NOMO-1 (cell line): Measurements from ENCODE around the gene PPP1R37.
"Not testable (repeated sequence)": the region's sequence is repeated elsewhere in the genome, so short reads cannot be mapped to it uniquely, and the experiment has no call there.

ENCODE experiments used
- DNase-seq, 2 experiments: peaks; one replicate each; lab custom pipeline; 2025; ENCODE audit not compliant: unreplicated experiment in 2 of 2; lab: John Stamatoyannopoulos, UW

PPP1R37 gene

DNA sequence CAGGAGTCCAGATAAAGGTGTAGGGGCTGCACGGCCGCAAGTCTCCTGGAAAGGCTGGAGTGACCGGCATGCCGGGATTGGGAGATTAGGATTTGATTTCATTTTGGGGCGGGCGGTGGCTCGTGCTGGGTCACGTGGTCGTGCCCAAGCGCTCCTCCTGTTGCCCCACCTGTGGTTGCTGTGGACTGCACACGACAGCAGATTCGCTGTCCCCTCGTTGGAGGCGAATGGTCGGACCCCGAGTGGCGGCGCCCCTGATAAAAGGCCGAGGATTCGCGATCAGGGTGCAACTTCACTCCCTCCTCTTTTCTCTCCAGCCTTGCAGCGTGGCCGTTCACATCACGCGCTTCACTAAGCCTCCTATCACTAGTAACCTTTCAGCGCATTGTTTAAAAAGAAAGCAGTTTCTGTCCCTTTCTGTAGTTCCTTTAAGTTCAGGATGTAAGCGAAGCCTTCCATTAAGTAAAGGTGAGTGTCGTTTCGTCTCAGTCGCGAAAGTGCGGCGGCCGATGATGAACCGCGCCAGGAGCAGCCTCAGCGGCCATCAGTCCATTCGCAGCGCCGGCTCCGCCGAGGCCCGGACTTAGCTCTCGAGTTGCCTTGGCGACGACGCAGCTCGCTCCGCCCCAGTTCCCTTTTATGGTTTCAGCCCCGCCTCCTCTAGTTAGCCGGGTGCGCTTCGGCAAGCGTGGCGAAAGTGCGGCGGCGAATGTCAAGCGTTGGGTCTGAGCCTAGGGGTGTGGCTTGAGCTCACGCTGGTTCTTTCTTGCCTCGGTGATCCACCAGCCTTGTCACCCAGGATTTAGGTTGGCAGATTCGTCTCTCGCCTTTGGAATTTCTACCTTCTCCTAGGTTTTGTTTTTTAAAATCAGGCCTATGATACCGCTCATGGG lies 1.7 kb upstream of the PPP1R37 start:
- DNase-seq: peak; percentile 95 to 97

DNA sequence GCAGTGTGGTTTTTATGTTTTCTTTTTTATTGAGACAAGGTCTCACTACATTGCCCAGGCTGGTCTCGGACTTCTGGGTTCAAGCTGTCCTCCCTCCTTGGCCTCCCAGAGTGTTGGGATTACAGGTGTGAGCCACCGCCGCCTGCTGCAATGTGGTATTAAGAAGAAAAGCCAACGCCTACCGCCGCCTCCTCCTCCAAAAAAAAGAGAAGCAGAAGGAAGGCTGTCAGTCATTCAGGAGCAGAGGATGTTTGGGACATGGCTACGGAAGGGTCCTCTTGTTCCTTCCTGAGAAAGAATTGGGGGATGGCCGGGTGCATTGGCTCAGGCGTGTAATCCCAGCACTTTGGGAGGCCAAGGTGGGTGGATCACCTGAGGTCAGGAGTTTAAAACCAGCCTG lies 1.2 kb downstream of the PPP1R37 start:
- DNase-seq: no peak

DNA sequence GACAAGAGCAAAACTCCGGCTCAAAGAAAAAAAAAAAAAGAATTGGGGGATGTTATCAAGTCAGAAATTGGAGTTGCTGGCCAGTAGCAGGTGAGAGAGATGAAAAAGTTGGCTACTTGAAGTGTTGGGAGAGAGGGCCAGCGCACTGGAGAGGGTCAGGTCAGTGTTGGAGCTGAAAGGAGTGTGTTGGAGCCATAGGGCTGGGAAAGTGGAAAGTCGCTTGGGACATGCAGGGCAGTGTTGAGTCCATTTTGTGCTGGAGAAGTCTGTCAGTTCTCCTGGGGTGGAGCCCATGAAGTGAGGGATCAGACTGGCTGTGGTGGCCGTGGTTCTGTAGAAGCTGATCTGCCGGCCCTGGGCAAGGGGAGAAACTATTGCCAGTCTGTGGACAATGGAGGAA lies 1.7 kb downstream of the PPP1R37 start:
- no peak for DNase-seq

DNA sequence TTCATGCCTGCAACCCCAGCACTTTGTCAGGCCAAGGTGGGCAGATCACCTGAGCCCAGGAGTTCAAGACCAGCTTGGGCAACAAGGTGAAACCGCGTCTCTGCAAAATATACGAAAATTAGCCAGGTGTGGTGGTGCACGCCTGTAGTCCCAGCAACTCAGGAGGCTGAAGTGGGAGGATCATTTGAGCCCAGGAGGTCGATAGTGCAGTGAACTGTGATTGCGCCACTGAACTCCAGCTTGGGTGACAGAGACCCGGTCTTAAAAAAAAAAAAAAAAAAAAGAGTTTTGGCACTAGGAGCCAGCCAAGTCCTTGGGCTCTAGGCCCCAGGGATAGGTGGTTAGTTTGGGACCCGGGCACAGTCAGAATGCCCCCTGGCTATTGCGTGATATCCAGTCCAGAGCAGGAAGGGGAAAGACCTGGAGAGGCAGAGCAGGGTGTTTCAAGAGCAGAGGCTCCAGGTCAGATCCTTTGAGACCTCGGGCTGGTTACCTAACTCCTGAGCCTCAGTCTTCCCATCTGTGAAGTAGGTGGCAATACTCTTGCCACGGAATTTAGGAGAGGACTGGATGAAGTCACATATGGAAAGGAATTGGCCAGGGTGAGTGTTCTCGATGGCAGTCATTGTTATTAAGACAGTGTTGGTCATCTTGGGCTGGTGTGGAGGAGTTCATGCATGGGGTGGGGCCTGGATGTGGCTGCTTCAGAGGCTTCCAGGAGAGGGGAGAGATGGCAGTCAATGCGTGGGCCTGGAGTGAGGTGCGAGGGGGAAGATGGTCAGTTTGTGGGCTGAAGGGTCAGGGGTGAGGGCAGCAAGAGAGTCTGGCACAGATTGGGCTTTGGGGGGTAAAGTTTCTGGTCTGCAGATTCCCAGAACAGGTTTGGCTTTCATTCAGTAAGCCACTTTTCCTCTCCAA lies 2.8 kb downstream of the PPP1R37 start:
- DNase-seq: no peak

DNA sequence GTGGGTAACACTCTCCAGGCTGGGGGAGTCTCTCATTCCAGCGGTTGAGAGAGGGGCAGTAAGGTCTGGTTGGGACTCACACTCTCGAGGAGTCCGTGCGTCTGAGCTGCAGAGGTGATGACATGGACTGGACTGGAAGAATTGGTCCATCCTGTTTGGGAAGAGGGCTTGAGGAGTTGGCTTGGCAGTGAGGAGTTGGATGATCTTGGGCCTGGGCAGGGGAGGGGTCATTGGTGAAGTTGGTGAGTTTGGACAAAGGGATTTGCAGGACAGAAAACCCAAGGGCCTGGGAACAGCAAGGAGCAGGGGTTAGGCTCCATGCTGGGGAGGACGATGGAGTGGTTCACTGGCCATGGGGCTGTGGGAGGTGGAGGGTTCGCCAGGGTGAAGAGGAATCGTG lies 3.7 kb downstream of the PPP1R37 start:
- no peak for DNase-seq

DNA sequence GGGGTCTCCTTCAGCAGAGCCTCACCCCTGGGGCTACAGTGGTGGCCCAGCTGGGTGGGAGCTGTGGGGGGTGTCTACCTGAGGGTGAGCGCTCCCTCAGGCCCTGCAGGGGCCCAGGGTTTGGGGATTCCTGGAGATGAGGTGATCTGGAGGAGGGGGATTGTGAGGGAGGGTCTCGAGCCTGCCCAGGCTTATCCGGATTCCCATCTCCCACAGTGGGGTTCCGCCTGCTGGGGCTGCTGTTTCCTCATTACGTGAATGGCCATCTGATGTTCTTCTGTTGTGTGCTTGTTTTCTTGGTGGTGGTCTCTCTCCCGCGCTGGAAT lies 4.4 kb downstream of the PPP1R37 start:
- no peak for DNase-seq

DNA sequence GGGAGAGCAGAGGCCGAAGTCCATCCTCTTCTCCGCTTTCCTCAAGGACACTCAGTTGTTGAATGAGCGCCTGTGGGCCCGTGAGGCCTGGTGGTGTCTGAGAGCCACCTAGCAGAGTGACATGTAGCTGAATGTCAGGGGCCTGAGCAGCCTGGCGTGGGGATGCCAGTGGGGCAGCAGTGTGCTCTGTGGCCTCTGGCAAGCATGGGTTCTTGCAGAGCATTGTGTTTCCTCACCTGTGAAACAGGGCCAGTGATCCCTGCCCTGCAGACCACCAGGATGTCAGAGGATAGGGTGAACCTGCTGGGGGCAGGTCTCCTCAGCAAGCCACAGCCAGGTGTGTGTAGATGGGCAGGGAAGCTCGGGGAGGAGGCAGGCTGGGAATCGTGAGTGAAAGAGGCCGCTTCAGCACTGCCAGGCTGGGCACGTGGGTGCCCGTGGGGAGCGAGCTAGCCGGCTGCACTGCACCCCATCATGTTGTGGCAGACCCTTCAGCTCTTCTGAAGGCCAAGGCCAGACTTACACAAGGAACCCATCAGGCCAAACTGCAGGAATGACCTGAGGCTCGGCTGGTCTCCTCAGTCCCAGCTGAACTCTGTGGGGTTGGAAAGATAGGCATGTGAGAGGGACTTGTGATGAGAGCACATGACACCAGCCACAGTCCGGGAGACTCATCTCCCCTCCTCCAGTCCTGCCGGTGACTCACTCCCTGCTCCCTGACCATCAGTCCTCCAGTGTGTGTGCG lies 5.0 kb downstream of the PPP1R37 start:
- no peak for DNase-seq

DNA sequence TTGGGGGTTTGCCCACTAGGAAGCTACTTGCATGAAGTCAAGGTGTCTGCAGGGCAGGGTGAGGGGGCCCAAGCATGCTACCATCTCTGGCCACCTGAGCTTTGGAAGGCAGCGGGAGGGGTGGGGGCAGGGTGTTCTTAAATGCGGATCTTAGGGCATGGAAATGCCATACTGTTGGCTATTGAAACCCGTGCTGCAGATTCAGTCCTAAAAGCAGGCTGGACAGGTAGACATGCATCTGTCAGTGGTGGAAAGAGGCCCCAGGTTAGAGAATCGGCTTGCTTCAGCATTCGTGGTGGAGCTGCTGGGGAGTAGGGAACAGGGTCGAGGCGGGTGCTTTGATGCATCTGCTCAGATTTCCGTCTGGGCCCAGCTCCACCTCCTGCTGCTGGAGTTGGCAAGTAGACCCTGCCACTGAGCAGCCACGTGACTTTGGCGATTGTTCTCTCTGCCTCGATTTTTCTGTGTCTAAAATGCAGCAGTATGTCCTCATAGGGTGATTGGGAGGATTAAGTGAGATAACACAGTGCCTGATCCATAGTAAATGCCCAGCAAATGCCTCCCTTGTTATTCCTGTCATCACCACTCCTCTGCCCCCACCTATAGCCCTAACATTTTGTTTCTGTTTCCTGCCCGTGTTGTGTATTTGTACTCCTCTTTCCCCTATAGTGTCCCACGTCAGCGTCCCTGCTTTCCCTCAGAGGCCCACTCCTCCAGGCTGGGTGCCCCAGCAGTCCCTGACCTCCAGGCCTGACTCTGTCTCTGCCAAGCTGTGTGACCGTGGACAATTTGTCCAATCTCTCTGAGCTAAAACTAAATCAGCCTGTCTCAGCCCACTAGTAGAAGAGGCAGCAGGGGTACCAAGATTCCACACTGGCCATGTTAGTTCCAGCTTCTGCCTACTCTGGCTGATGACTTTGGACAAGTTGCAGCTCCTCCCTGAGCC lies 5.8 kb downstream of the PPP1R37 start:
- no peak for DNase-seq

DNA sequence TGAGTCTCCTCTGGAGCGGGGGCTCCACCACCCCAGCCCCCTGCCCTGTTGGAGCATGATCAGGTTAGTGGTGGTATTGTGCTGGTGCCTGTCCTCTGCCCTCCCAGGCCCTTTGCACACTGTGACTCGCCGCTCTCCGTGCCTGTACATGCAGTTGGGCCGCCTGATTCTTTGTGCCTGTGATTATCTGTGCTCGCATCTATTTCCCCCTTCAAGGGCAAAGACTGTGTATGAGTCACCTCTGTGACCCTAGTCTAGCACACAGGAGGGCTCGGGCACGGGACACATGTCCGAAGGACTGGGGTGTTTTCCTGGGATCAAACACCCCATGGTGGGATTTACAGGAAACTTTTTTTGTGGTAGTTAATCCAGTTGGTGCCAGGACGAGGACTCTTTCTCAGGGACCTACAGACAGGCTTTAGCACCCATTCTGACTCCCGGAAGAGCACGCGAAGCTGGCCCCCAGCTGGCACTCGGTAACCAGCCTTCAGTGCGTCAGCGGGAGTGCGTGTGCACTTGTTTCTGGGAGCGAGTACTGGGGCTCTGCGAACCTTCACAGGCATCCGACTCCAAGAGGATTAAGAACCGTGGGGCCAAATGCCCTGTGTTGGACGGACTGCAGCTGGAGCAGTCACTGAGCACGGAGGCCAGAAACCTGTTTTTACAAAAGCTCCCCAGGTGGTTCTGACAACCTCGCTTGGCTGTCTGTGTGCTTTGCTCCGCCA lies 6.7 kb downstream of the PPP1R37 start:
- DNase-seq: no peak

DNA sequence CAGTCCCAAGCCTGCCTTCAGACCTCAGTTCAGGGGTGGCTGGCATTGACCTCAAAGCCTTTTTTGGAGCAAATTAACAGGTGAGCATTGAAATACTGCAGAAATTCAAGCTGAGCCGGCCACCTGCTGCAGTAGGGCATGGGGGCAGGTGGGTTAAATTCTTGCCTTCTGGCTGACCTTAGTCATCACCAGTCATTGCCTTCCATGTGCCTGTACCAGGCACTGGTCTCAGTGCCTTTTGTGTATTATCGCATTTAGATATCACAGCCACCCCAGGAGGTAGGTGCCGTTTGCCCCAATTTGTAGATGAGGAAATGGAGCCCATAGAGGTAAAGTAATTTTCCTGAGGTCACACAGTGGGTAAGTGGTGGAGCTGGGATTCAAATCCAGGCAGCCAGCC lies 7.2 kb downstream of the PPP1R37 start:
- no peak for DNase-seq

DNA sequence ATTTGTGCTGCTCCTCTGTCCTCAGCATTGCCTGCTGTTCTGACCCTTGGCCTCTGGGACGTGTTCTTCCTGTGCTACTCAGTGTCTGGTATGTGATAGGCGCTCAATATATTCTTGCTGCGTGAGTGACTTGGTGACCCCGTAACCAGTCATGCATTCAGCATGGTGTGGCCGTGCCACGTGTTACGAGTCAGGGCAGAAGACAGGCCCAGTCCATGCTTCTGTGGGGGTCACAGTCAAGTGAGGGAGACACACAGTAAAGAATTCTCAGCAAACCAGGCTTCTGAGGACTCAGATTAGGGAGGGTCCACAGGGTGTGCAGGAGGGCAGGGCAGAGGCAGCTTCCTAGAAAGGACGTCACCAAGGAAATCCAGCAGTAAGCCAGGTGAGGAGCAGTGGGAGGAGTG lies 7.9 kb downstream of the PPP1R37 start:
- DNase-seq: no peak

DNA sequence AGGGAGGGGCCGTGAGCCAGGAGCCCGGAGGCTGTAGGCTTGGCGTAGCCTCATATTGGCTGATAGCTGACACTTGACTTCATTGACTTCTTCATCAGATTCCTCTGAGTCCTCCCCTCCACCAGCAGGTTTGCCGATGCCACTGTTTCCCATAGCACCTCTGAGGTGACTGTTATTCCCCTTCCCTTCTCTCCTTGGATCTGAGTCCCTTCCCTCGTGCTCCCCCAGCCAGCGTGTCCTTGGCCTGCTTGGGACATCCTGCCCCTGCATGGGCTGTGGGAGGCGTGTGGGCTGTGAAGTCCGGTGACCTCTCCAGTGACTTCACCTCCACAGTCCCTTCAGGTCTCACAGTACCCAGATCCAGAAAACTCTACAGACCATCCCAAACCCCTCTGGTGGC lies 8.8 kb downstream of the PPP1R37 start:
- DNase-seq: no peak

DNA sequence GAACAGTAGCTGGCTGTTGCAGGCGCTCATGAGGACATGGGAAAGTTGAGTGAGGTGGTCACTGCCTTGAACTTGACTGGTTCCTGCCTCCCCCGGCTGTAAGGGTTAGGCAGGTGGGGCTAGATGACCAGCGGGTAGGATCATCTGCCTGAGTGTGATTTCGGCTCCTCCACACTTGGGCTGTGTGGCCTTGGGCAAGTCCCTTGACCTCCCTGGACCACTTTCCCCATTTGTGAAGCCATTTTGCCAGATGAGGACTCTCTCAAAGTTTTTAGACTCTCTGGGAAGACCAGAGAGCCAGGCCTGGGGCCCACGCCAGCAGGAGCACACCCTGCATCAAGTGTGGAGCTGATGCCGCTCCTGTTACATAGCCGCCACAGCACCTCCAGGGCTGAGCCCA lies 9.5 kb downstream of the PPP1R37 start:
- DNase-seq: no peak

DNA sequence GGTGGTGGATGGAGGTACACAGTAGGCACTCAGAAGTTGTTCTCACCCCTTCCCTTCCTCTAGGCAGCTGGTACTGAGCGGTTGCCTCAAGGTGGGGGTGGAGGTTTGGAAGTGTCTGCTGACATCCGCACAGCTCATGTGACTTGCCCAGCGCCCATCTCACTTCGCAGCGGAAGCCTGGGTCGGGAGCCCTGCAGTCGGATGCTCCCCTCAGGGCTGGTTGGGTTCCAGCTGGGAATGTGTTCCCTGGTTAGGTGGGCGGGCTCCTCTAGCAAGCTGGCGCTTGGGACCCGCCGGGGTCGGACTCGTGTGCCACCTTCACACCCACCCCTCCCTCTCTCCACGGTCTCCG lies 10.2 kb downstream of the PPP1R37 start:
- DNase-seq: no peak

DNA sequence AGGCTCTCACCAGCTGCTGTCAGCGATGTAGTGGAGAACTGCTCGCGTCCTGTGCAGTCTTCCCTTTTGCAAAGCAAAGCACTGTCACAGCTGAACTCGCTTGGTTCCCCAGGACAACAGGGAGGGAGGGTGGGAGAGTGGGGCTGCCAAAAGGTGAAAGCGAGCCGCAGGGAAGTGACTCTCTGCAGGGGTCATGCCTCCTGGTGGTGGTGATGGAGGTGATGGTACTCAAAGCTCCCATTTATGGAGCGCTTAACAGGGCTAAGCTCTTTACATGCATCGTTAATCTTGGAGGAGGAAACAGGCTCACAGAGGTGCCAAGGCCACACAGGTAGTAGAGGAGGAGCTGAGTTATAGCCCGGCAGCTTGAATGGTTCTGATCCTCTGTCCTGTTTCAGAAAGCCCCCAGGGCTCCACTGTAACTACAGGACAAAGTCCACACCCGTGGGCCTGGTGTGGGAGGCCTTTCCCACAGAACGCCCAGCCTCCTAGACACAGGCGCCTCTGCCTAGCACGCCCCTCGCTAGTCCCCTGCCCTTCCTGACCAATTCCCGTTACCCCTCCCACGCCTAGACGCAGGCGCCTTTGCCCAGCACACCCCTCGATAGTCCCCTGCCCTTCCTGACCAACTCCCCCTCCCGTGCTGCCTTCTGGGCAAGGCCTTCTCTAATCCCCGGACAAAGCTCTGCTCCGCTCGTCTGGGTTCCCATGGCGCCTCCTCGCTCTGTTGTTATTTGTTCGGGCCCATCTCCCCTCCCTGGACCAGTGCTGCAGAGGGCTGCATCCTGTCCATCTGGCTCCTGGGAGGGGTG lies 10.7 kb downstream of the PPP1R37 start:
- DNase-seq: no peak

DNA sequence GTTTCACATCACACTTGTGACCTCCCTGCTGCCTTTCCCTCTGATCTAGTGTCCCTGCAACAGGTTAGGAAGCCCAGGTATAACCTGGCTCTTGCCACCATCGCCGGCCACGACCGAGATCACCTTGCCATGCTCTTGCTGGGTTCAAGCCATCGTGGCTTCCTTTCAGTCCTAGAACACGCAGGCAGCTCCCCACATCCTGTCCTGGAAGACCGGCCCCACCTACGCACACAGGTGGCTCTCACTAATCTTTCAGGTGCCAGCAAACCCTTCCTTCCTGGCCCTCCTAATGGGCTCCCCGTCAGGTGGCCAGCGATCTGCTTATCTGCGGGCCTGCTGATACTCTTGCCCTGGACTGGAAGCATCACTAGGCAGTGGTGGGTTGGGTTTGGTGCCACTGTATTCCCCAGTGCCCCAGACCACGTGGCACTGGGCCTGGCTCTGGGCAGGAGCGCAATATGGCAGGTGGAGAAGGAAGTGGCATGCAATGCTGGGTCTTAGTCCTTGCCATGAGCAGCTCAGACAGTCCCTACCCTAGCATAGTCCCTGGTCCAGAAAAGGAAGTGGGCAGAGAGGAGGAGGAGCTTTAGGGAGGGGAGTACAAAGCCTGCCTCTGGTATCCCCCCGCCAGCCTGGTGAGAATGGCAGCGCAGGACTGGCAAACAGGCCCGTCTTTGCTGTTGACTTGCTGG lies 11.8 kb downstream of the PPP1R37 start:
- DNase-seq: no peak

DNA sequence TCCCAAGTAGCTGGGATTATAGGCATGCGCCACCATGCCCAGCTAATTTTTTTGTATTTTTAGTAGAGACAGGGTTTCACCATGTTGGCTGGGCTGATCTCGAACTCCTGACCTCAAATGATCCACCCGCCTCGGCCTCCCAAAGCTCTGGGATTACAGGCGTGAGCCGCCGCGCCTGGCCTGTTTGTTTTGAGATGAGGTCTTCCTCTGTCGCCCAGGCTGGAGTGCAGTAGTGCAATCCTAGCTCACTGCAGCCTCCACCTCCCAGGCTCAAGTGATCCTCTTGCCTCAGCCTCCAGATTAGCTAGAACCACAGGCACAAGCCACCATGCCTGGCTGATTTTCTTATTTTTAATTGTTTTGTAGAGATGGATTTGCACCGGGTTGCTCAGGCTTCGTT lies 13.4 kb downstream of the PPP1R37 start:
- DNase-seq: not testable (repeated sequence)

DNA sequence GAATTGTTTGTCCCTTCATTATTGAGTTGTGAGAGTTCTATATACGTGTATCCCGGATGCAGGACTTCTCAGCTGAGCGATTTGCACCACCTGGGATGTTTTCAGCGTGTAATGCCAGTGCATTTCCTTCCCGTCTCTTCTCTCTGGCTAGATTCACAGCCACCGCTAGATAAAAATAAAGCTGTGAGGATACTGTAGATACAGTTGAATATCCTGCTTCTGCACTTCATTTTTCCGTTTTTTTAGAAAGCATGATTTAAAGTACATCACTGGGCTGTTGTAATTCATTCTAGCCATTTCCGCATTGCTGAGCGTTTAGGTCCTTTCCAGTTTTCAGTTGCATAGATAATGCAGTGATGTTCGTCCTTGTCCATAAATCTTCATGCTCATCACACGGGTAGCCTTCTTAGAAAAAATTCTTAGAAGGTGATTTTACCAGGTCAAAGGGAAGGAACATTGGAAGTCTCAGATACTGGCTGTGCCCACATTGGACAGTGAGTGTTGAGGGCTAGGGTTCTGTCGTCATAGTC lies 14.7 kb downstream of the PPP1R37 start:
- no peak for DNase-seq
